ENCODE data around the gene CLK4.

DNA sequence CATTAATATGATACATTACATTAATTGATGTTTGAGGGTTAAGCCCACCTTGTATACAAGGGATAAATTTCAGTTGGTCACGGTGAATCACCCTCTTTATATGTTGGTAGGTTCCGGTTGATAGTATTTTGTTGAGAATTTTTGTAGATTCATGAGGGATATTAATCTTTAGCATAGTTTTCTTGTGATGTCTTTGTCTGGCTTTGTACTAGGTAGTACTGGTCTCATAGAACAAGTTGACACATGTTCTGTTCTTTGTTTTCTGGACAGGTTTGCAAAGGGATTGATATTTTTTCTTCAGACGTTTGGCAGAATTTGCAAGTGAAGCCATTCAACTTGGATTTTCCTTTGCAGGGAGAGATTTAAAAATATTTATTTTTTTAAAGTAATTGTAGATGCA, 49.1 kb upstream of the CLK4 start:
- TF ChIP-seq, protein P1, sequence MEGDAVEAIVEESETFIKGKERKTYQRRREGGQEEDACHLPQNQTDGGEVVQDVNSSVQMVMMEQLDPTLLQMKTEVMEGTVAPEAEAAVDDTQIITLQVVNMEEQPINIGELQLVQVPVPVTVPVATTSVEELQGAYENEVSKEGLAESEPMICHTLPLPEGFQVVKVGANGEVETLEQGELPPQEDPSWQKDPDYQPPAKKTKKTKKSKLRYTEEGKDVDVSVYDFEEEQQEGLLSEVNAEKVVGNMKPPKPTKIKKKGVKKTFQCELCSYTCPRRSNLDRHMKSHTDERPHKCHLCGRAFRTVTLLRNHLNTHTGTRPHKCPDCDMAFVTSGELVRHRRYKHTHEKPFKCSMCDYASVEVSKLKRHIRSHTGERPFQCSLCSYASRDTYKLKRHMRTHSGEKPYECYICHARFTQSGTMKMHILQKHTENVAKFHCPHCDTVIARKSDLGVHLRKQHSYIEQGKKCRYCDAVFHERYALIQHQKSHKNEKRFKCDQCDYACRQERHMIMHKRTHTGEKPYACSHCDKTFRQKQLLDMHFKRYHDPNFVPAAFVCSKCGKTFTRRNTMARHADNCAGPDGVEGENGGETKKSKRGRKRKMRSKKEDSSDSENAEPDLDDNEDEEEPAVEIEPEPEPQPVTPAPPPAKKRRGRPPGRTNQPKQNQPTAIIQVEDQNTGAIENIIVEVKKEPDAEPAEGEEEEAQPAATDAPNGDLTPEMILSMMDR (IDR thresholded peaks at IDR 0.05): no peak
- TF ChIP-seq POLR2A (IDR thresholded peaks at IDR 0.05): no peak
